GM18909 (cell line): ENCODE measurements around the gene GCLM.
"Not testable (repeated sequence)": the region's sequence is repeated elsewhere in the genome, so short reads cannot be mapped to it uniquely, and the experiment has no call there.

Source experiments
- ATAC-seq: cut with Tn5 transposase; IDR thresholded peaks from one replicate; pipeline ENCODE4 v1.9.1; 2021; ENCODE audit warnings: mild to moderate bottlenecking; ENCODE audit not compliant: unreplicated experiment, poor library complexity

The GCLM gene

GRCh38 chr1:93899543-93900207, 9.6 kb downstream of the GCLM start:
- no peak for ATAC-seq

- no peak for ATAC-seq
Measured at GRCh38 chr1:93888900-93889299, 20.3 kb downstream of the GCLM start.

GRCh38 chr1:93882269-93882668, 27.0 kb downstream of the GCLM start:
- no peak for ATAC-seq

- no peak for ATAC-seq
Measured at GRCh38 chr1:93880731-93881130, 28.5 kb downstream of the GCLM start.

- ATAC-seq: peak; percentile 96
Measured at GRCh38 chr1:93878889-93879586, 30.2 kb downstream of the GCLM start, which contains the start of gene DNTTIP2. Gene DNTTIP2, minus strand, starts transcription at chr1:93879206. Its CDS starts 58 bp downstream, at chr1:93879148.

- ATAC-seq: peak; percentile 68
Measured at GRCh38 chr1:93878501-93878888, 30.7 kb downstream of the GCLM start.

- ATAC-seq: no peak
Measured at GRCh38 chr1:93877529-93877928, 31.7 kb downstream of the GCLM start.

- no peak for ATAC-seq
Measured at GRCh38 chr1:93876244-93876643, 33.0 kb downstream of the GCLM start.

GRCh38 chr1:93874025-93874651, 35.1 kb downstream of the GCLM start:
- ATAC-seq: no peak

- ATAC-seq: no peak
Measured at GRCh38 chr1:93871366-93871765, 37.9 kb downstream of the GCLM start.

- no peak for ATAC-seq
Measured at GRCh38 chr1:93869653-93870052, 39.6 kb downstream of the GCLM start.

GRCh38 chr1:93868492-93868891, 40.7 kb downstream of the GCLM start:
- not testable (repeated sequence) for ATAC-seq

GRCh38 chr1:93865253-93865652, 44.0 kb downstream of the GCLM start:
- ATAC-seq: no peak

- no peak for ATAC-seq
Measured at GRCh38 chr1:93864175-93864574, 45.1 kb downstream of the GCLM start.

- not testable (repeated sequence) for ATAC-seq
Measured at GRCh38 chr1:93857653-93858052, 51.6 kb downstream of the GCLM start.

GRCh38 chr1:93855983-93856382, 53.2 kb downstream of the GCLM start:
- ATAC-seq: not testable (repeated sequence)

- ATAC-seq: no peak
Measured at GRCh38 chr1:93853940-93854339, 55.3 kb downstream of the GCLM start.

- no peak for ATAC-seq
Measured at GRCh38 chr1:93851878-93852277, 57.4 kb downstream of the GCLM start.

GRCh38 chr1:93851327-93851712, 57.9 kb downstream of the GCLM start:
- no peak for ATAC-seq

- not testable (repeated sequence) for ATAC-seq
Measured at GRCh38 chr1:93850687-93851326, 58.4 kb downstream of the GCLM start.

- no peak for ATAC-seq
Measured at GRCh38 chr1:93848350-93848883, 60.8 kb downstream of the GCLM start.
